SH-SY5Y (cell line): ENCODE measurements around the gene MAMDC2.

Experiments
- GATA2 ChIP-seq: IDR thresholded peaks from 2 replicates; pipeline ENCODE4 v1.6.1; 2011; ENCODE audit warnings: mild to moderate bottlenecking, low read depth, low read length
- GATA3 ChIP-seq: IDR thresholded peaks from 2 replicates; pipeline ENCODE4 v1.6.1; 2011; ENCODE audit warnings: low read depth, mild to moderate bottlenecking, low read length, moderate library complexity

GRCh38 chr9:70259512-70259802, 215.8 kb downstream of the MAMDC2 start:
- no peak for TF ChIP-seq GATA2
- no peak for TF ChIP-seq GATA3
